HAP-1 (cell line): ENCODE data around the gene ATG16L2.

Source experiments
- DNase-seq, 2 experiments: peaks; one replicate each; pipeline ENCODE4 v3.0.0-alpha.2; 2016 to 2020; ENCODE audit warnings: low spot score in 2 of 2
- H3K27me3 ChIP-seq: fragments of 250-450 bp; sonication (Bioruptor Pico); 2 replicates; pipeline ENCODE4 v1.5.1; 2020; ENCODE audit warnings: low read depth, mild to moderate bottlenecking, moderate library complexity
- H3K36me3 ChIP-seq: fragments of 250-450 bp; sonication (Bioruptor Pico); replicated peaks from 2 replicates; pipeline ENCODE4 v1.5.1; 2020; ENCODE audit warnings: mild to moderate bottlenecking
- H3K4me1 ChIP-seq: fragments of 250-450 bp; sonication (Bioruptor Pico); 2 replicates; pipeline ENCODE4 v1.5.1; 2020; ENCODE audit warnings: mild to moderate bottlenecking
- H3K4me3 ChIP-seq: fragments of 250-450 bp; sonication (Bioruptor Pico); 2 replicates; pipeline ENCODE4 v1.5.1; 2020; ENCODE audit warnings: mild to moderate bottlenecking, moderate library complexity
- H3K9me3 ChIP-seq: fragments of 250-450 bp; sonication (Bioruptor Pico); 2 replicates; pipeline ENCODE4 v1.5.1; 2020; ENCODE audit warnings: mild to moderate bottlenecking, moderate library complexity
- in situ Hi-C: fragments of 300-500 bp; cut with MboI; formaldehyde crosslinking; loops from 3 replicates; pipeline ENCODE4 v1.14.3; 2020; ENCODE audit warnings: low sequenced_read_pairs, inconsistent platforms, mixed read lengths

ATG16L2 gene

DNA sequence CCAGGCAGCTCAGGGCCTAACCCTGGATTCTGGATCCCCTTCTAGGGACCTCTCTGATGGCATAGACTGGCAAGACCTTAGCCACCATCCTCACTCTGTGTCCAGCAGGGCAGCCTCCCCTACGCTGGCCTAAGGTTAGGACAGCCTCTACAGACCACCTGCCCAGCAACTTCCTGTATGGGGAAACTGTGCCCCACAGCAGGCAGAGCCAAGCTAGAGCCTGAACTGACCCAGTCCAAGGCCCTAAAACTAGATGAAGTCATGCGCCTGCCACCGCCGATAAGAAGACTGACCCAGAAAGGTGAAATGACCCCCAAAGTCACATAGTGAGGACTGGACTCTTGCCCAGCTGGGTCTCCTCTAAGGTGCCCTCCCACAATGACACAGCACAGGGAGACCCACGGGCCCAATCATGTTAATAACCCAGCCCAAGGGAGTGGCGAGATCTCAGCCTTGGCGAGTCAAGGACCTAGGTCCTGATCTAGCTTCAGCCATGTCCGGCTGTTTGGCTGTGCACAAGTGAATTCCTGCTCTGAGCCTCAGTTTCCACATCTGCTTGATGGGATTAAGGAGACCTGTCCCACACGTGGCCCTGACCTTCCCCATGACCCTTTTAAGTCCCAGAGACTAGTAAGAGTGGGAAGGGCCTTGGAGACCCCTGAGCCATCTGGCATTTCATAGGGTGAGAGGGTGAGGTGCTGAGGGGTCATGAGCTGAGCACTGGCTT is 37.9 kb upstream of the ATG16L2 start:
- no peaks in the 10 kb centered on the region for H3K4me1 ChIP-seq

GRCh38 chr11:72776844-72777754 is 37.1 kb upstream of the ATG16L2 start:
- Histone ChIP-seq H3K4me1 (no peaks in the 10 kb centered on the region), H3K4me3 (no peak overlapping the region), H3K9me3 (no peaks in the 10 kb centered on the region), H3K27me3 (no peaks in the 10 kb centered on the region), H3K36me3 (no peaks in the 10 kb centered on the region; the same call in 1 of the 2 replicates)
- no peak for DNase-seq
- in situ Hi-C loops: no loop called here

More for the DNA sequence above, 37.9 kb upstream of the ATG16L2 start:
- H3K9me3 ChIP-seq: no peaks in the 10 kb centered on the region
- H3K27me3 ChIP-seq: no peaks in the 10 kb centered on the region
- H3K4me3 ChIP-seq: no peak overlapping the region
- no peak for DNase-seq
- in situ Hi-C loops: no loop called here
- no peaks in the 10 kb centered on the region; the same call in 1 of the 2 replicates for H3K36me3 ChIP-seq

DNA sequence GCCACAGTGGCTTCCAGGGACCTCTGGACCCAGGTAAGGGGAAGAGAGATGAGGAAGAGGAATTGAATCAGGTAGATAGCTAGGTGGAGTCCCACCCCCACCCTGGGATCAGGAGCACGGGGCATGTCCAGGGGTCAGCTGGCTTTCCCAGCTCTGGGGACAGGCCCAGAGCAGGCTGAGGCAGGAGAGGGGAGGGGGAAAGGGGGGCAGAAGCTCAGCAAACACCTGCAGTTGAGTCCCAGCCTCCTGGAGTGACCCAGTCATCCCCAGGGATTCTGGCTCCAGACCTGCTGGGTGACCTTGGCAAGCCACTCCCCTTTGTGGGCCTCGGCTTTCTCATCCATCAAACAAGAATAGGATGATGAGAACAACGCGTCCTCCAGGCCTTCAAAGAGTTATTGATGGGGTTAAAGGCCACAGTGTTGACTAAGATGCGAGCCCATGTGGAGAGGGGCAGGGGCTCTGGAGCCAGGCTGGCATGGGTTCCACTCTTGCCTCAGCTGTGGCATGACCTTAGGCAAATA is 36.4 kb upstream of the ATG16L2 start:
- in situ Hi-C loops: no loop called here
- no peaks in the 10 kb centered on the region for H3K9me3 ChIP-seq
- H3K36me3 ChIP-seq: no peaks in the 10 kb centered on the region; the same call in 1 of the 2 replicates
- no peaks in the 10 kb centered on the region for H3K4me1 ChIP-seq
- H3K27me3 ChIP-seq: no peaks in the 10 kb centered on the region
- no peak overlapping the region for H3K4me3 ChIP-seq
- DNase-seq: no peak

DNA sequence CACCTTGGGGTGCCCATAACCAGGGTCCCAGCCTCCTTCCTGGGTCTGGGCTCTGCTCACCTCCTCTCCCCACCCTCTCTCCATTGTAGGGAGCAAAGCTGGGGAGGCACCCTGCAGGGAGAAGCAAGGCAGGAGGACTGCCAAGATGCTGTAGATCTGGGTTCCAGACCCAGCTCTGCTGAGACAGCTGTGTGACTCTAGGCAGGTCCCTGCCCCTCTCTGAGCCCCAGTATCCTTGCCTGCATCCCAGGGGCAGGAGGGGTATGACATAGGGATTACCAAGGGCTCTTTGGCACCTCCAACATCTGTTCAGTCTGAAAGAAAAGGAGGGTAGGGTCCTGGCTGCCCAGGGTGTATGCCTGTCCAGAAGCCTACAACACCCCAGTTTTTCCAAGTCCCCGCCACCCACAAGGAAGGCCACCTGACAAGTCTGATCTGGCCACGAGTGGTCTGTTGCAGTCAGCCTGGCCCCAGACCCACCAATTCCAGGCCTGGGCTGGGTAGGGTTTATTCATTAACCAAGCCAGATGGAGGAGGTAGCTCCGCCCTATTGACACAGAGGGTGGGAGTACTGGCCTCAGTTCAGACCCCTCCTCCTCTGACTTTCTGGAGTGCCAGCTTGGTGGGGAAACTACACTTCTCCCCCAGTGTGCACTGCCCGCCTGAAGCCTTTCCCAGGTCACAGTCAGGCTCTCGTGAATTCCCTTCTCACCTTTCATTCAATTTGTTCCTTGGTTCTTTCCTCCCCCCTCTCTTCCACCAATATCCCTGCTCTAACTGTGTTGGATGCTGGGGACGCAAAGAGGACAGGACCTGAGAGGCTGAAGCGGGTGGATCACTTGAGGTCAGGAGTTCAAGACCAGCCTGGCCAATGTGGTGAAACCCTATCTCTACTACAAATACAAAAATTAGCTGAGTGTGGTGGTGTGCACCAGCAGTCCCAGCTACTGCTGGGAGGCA is 35.4 kb upstream of the ATG16L2 start:
- H3K4me3 ChIP-seq: no peak overlapping the region
- no peaks in the 10 kb centered on the region for H3K4me1 ChIP-seq
- H3K27me3 ChIP-seq: no peaks in the 10 kb centered on the region
- H3K9me3 ChIP-seq: no peaks in the 10 kb centered on the region
- no peak for DNase-seq
- in situ Hi-C loops: no loop called here
- no peaks in the 10 kb centered on the region; the same call in 1 of the 2 replicates for H3K36me3 ChIP-seq

GRCh38 chr11:72779495-72780128 is 34.6 kb upstream of the ATG16L2 start:
- no peaks in the 10 kb centered on the region; the same call in 1 of the 2 replicates for H3K36me3 ChIP-seq
- in situ Hi-C loops: no loop called here
- H3K9me3 ChIP-seq: no peaks in the 10 kb centered on the region
- H3K27me3 ChIP-seq: no peaks in the 10 kb centered on the region
- H3K4me3 ChIP-seq: no peak overlapping the region
- DNase-seq: no peak
- H3K4me1 ChIP-seq: no peaks in the 10 kb centered on the region

GRCh38 chr11:72780296-72781062 is 33.7 kb upstream of the ATG16L2 start:
- no peak for DNase-seq
- H3K4me1 ChIP-seq: no peaks in the 10 kb centered on the region
- no peaks in the 10 kb centered on the region; the same call in 1 of the 2 replicates for H3K36me3 ChIP-seq
- H3K27me3 ChIP-seq: no peaks in the 10 kb centered on the region
- in situ Hi-C loops: no loop called here
- peak overlapping the region; percentile 43 for H3K4me3 ChIP-seq
- H3K9me3 ChIP-seq: no peaks in the 10 kb centered on the region

GRCh38 chr11:72781063-72781312 is 33.2 kb upstream of the ATG16L2 start:
- peak overlapping the region; percentile 43 for H3K4me3 ChIP-seq
- H3K4me1 ChIP-seq: no peaks in the 10 kb centered on the region
- H3K36me3 ChIP-seq: no peaks in the 10 kb centered on the region; the same call in 1 of the 2 replicates
- H3K27me3 ChIP-seq: no peaks in the 10 kb centered on the region
- no peak for DNase-seq
- in situ Hi-C loops: no loop called here
- no peaks in the 10 kb centered on the region for H3K9me3 ChIP-seq

- in situ Hi-C loops: no loop called here
- H3K36me3 ChIP-seq: no peaks in the 10 kb centered on the region; the same call in 1 of the 2 replicates
- H3K9me3 ChIP-seq: no peaks in the 10 kb centered on the region
- no peaks in the 10 kb centered on the region for H3K27me3 ChIP-seq
- H3K4me1 ChIP-seq: no peaks in the 10 kb centered on the region
- peak; percentile 37 to 73 for DNase-seq
- H3K4me3 ChIP-seq: peak overlapping the region; percentile 43
Observed at GRCh38 chr11:72781313-72782080, 32.7 kb upstream of the ATG16L2 start.

DNA sequence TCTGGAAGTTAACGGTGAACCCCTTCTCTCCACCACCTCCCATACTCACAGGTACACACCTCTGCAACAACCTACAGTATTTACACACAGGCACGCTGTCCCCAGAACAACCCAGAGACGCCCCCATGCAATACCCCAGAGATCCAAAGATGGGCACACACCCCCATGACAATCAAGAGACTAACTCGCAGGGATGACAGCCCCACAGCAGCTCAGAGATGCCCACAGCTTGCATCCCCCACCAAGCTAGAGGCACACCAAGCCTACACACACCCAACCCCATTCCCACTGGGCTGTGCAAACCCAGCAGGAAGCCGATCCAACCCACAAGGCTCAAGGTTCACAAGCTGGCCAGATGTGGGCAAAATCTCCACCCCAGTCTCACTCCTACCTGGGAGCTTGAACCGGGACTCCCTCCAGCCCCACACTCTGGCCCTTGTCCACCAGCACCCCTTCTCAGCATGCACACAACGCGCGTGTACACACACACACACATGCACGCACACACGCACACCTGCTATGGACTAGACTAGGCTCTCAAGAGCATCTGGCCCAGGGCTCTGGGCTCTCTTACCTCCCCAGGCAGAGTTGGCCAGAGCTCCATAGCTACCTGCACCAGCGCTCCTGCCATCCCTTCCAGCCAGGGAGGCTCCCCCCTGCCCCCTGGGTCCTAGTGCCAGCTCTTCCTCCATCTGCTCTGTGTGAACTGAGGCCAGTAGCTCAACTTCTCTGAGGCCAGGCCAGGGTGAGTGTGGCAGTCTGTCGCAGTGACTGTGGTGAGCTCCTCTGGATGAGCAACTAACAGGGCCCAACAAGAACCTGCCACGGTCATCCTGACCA is 31.9 kb upstream of the ATG16L2 start:
- Histone ChIP-seq H3K4me3 (peak overlapping the region; percentile 16), H3K27me3 (no peaks in the 10 kb centered on the region), H3K36me3 (no peaks in the 10 kb centered on the region; the same call in 1 of the 2 replicates), H3K9me3 (no peaks in the 10 kb centered on the region), H3K4me1 (no peaks in the 10 kb centered on the region)
- in situ Hi-C loops: no loop called here
- peak in 1 of 2 experiments; percentile 29 for DNase-seq

GRCh38 chr11:72783144-72783905 is 30.9 kb upstream of the ATG16L2 start:
- Histone ChIP-seq H3K9me3 (no peaks in the 10 kb centered on the region), H3K27me3 (no peaks in the 10 kb centered on the region), H3K4me3 (no peak overlapping the region), H3K36me3 (no peaks in the 10 kb centered on the region; the same call in 1 of the 2 replicates), H3K4me1 (no peaks in the 10 kb centered on the region)
- in situ Hi-C loops: no loop called here
- DNase-seq: no peak

DNA sequence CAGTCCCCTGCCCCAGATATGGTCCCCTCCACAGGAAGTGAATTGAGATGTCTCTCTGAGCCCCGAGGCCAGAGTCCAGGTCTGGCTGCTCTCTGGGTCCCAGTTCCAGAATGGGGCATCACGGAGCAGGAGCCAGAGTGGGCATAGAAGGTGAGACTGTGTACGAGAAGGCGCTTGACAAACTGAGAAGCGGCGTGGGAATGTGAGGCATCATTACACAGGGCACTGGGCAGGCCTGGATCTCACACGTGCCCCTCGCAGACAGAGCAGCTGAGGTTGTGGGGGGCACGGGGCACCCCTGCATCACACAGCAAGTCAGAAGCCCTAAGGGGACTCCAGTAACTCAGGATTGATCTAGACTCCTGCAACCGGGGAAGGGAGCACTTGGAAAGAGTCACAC is 29.5 kb upstream of the ATG16L2 start:
- no peaks in the 10 kb centered on the region for H3K9me3 ChIP-seq
- no peaks in the 10 kb centered on the region for H3K36me3 ChIP-seq
- DNase-seq: no peak
- H3K4me1 ChIP-seq: no peaks in the 10 kb centered on the region
- in situ Hi-C loops: no loop called here
- H3K27me3 ChIP-seq: no peaks in the 10 kb centered on the region
- no peak overlapping the region for H3K4me3 ChIP-seq
